ENCODE data around the gene RNF38.
"Not testable (repeated sequence)": the region's sequence is repeated elsewhere in the genome, so short reads cannot be mapped to it uniquely, and the experiment has no call there.

The RNF38 gene

DNA sequence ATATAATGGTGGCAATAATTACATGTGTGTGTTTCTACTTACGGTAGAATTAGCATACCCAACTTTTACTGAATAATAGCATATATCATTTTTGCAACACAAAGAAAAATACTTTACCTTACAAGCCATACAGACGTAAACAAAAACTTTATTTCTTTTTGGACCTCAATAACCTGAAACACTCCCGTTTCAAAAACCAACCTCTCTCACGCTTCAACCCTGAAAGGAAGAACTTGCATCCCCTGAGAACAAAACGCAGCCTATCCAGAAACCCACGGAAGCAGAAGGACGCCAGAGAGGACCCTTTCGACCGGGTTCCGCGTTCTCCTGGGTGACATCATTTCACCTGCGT is at the start of gene RNF38:
TSS of gene RNF38 (minus strand) at position 290 of the 352 bp plus-strand sequence. CDS start at position 129, 161 bp downstream.
- FAIRE-seq (no peak), DNase-seq (ENCODE audit: low spot score) (no peak)

DNA sequence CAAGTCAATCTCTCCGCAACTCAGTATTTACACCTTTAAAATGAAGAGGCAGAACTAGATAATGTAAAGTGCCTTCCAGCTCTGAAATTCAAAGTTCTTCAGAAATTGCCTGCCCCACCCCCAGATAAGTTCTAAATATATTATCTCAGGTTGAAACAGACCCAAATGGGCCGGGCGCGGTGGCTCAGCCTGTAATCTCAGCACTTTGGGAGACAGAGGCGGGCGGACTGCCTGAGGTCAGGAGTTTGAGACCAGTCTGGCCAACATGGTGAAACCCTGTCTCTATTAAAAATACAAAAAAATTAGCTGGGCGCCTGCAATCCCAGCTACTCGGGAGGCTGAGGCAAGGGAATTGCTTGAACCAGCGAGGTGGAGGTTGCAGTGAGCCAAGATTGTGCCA is 48.5 kb upstream of the RNF38 start:
- not testable (repeated sequence) for FAIRE-seq

DNA sequence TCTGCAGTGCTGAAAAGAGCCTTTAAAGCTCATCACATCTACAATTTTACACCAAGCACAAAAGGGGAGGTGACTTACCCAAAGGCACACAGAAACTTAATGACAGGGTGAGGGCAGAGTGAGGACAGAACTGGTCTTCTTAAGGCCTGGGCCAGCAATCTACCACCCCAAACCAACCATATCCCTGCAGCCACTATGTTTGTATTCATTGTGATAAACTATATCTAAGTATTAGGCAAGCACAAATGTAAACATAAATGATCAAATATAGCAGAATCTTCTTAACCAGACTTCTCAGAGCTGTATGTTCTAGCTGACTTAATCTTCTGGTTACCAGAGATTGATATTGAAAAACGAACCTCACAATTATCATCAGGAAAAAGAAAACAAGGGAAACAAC is 47.9 kb upstream of the RNF38 start:
- no peak for DNase-seq (ENCODE audit: low spot score)
- no peak for FAIRE-seq

More for the DNA sequence above, 48.5 kb upstream of the RNF38 start:
- DNase-seq (ENCODE audit: low spot score), result not testable (repeated sequence)

DNA sequence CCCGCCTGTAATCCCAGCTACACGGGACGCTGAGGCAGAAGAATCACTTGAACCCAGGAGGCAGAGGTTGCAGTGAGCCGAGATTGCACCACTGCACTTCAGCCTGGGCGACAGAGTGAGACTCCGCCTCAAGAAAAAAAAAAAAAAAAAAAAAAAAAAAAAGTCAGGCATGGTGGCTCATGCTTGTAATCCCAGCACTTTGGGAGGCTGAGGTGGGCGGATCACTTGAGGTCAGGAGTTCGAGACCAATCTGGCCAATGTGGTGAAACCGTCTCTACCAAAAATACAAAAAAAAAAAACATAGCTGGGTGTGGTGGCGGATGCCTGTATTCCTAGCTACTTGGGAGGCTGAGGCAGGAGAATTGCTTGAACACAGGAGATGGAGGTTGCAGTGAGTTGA is 46.6 kb upstream of the RNF38 start:
- FAIRE-seq; DNase-seq (ENCODE audit: low spot score): not testable (repeated sequence)

DNA sequence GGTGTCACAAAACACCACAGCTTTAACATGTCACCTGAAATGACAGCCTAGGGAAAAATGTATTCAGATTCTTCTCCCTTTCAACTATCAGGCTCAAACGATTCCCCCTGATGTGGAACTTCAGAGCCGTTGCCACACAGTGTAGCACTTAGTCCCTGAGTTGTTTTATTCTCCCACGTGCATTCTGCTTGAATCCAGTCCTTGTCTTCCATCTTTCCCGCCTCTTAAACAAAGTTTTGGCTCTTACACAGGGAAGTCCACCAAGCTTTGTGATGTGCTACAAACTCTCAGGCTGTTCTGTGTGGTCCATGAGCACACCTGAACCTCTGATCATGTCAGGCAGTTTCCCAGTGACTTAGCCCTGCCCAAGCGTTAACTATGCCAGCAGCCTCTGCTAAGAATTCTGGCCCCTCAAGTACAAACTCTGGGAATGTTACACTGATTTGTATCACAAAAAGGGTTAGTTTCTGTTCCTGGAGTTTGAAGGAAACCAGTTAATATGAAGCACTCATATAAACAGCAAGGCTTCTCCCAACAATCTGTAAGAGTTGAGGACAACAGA is 45.8 kb upstream of the RNF38 start:
- no peak for FAIRE-seq
- DNase-seq (ENCODE audit: low spot score), result no peak

DNA sequence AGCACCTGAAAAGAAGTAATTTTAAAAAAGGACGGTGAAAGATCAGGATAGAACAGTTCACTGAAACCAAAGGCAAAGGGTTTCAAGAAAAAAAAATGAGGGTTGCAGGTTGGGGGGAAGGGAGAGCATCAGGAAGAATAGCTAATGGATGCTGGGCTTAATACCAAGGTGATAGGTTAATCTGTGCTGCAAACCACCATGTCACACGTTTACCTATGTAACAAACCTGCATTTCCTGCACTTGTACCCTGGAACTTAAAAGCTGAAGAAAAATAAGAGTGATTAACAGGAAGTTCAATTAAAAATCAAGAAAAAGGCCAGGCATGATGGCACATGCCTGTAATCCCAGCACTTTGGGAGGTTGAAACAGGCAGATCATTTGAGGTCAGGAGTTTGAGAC is 44.1 kb upstream of the RNF38 start:
- FAIRE-seq (no peak), DNase-seq (ENCODE audit: low spot score) (no peak)

DNA sequence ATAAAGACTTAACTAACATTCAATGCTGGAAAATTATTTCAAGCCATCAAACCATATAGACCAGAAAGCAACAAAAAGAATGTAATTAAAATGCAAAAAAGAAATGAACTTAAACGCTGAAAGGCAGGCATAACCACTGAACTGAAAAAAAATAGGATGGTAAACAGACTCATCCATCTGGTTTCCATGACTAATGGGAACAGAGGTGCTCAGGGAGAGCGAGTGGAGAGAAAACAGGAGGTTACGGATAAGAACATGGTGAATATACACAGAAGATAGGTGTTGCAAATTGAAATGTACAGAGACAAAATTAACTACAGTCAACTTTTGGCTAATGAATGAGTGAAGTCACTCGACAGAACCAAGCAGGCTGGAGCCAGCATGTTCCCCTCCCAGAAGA is 43.5 kb upstream of the RNF38 start:
- DNase-seq (ENCODE audit: low spot score), result no peak
- FAIRE-seq, result no peak

DNA sequence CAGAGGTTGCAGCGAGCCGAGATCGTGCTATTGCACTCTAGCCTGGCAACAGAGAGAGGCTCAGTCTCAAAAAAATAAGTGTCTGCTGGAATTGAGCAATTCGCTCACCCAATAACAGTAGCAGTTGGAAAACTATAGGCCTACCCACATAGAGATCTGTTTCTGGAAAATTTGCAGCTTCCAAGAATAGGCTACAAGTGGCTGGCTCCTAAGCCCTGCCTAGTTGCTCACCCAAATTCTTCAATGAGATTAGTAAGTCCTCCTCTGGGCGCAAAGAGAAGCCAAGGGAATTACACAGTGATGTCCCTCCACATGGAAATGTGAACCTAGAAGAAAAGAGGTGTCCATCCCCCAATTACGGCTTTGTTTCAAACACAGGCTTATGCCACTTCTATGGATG is 42.6 kb upstream of the RNF38 start:
- FAIRE-seq (no peak), DNase-seq (ENCODE audit: low spot score) (no peak)

DNA sequence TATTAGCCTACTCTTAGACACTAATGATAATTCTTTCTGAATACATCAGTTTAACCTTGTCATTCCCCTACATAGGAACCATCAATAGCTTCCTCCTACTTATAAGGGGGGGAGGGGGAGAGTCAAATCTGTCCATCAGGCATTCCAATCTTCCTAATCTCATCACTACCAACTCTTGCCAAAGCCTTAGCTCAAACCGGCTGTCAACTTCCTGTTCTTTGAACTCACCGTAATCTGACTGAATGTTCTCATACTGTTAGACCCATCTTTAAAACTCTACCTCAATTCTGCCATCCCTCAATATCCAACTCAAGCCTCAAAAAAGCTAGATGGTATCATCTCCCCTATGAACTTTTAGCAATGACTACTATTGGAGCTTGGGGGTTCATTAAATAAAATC is 41.9 kb upstream of the RNF38 start:
- DNase-seq (ENCODE audit: low spot score) (no peak), FAIRE-seq (no peak)

DNA sequence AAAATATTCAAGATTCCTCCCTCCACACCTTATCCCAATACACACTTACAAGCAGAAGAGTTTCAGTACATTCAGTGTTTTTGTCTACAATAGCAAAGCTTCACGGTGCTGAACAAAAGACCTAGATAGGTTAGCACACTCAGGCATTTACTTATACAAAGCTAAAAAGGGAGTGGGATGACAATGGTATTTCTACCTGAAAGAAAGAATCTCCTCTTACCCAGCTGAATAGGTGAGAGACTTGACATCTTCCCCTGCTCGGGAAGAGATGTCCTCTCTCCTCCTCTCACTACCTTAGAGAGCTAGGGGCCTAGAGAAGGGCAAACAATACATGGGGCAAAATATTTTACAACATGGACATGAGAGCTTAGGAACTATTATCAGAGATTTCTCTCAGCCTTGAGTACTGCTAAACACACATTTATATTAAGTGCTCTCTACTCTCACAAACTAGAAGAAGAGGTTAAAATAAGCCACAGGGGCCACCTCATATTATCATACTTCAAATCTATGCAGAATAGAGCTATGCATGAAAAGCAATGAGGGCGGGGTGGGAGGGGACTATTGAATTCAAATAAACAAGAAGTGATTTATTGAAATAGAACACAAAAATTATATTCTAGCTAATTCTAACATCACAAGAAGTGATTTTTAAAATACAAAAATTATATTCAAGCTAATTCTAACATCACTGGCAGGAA is 38.6 kb upstream of the RNF38 start:
- FAIRE-seq (no peak), DNase-seq (ENCODE audit: low spot score) (no peak)

DNA sequence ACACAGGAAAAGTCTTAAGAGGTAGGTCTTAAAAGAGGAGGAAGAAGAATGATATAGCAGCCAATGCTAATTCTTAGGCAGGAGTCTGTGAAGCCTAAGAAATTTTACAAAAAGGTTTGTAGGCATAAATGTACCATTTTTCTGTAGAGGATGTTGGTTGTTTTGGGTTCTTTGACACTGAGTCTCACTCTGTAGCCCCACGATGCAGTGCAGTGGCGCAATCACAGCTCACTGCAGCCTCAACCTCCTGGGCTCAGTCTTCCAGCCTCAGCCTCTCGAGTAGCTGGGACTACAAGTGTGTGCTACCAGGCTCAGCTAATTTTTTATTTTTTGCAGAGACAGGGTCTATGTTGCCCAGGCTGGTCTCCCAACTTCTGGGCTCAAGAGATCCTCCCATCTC is 37.7 kb upstream of the RNF38 start:
- FAIRE-seq, result no peak
- DNase-seq (ENCODE audit: low spot score), result no peak

DNA sequence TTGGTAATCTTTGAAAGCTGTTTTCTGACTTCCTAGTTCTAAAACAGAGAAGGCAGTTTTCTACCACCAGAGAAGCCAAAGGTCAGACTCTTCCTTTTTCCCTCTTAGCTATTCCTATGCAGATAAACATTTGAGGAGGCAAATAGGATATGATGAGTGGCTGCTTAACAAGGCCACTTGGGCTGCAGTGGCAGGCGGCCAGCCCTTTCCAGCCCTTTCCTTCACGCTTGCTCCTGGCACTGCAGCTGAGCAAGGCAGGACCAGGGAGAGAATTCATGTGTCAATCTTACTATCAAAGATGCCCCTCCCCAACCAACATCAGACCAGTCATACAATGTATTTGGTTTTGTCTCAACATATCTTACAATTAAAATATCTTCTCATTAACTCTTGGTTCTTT is 36.8 kb upstream of the RNF38 start:
- FAIRE-seq (no peak), DNase-seq (ENCODE audit: low spot score) (no peak)

DNA sequence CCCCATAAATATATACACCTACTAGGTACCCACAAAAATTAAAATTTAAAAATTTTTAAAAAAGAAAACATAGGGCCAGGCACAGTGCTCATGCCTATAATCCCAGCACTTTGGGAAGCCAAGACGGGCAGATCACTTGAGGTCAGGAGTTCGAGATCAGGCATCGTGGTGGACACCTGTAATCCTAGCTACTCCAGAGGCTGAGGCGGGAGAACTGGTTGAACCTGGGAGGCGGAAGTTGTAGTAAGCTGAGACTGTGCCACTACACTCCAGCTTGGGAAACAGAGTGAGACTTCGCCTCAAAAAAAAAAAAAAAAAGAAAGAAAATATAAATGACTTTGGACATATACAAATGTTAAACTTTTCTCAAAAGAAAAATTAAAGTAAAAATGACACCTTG is 33.3 kb upstream of the RNF38 start:
- DNase-seq (ENCODE audit: low spot score), result no peak
- no peak for FAIRE-seq

DNA sequence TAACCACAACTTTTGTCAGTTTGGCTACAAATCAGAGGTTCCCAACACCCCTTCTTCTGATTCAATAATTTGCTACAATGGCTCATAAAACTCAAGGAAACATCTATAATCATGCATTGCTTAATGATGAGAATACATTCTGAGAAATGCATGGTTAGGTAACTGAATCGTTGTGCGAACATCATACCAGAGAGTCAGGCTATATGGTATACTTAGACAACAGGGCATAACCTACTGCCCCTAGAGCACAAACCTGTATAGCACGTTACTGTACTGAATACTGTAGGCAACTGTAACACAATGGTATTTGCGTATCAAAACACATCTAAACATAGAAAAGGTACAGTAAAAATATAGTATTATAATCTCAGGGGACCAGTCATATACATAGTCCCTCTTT is 31.0 kb upstream of the RNF38 start:
- peak; percentile 35 for FAIRE-seq
- DNase-seq (ENCODE audit: low spot score), result no peak

DNA sequence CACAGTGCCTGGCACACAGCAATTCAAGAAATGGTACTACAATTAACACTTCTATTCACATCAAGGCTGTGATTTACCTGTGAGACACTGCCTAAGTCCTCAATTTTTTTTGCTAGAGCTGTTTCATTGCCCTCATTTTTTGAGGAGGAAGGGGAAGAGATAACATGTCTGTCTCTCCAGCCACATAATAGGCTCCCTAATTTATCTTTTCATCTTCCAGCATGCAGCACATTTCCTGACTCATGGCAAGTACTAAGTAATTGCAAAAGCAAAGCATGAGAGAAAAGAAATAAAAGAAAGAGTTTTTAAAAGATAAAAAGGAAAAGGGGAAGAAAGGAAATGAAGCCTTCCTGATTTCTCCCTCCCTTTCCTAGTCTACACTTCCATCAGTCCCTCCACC is 26.9 kb upstream of the RNF38 start:
- no peak for FAIRE-seq
- DNase-seq (ENCODE audit: low spot score), result no peak

DNA sequence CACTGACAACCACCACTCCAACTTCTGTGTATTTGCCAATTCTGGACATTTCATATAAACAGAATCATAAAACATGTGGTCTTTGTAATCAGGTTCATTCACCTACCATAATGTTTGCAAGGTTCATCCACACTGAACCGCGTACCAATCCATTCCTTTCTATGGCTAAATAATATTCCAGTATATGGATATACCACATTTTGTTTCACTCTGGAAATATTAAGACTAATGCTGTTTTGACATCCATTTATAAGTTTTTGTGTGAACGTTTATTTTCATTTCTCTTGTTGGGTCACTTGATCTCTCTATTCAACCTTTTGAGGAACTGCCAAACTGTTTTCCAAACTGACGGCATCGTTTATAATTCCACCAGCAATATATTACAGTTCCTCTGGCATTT is 26.3 kb upstream of the RNF38 start:
- no peak for DNase-seq (ENCODE audit: low spot score)
- FAIRE-seq, result no peak

DNA sequence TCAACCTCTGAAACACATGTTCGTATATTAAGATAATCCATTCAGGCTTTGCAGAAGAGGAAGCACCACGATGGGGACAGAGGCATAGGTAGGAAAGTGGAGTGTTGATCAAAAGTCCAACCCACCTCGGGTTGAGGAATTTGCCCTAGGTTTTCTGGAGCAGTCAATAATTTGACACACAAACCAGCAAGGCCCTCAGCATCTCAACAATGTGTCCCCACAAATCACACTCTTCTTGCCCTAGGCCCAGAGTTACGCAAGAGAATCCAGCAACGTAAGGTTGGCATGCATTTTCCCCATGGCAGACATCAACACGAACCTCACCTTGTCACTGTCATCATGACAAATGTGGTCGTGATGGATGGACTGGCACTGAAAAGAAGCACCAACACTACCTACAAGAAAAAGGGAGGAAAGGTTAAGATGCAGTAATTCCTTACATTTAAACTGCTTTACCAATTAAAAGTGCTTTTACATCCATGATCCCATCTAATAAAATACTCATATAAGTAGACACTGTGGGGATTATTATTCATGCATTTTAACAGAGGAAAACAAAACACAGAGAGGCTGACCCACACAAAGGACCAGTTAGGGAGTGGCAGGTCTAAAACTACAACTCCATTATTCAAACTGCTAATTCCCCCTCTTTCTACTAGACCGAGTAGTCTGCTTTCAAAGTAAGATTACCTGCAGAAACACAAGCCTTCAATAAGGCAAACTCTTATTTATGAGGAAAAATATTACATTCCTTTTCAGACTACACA is 24.4 kb upstream of the RNF38 start:
- peak; percentile 91 for FAIRE-seq
- no peak for DNase-seq (ENCODE audit: low spot score)

DNA sequence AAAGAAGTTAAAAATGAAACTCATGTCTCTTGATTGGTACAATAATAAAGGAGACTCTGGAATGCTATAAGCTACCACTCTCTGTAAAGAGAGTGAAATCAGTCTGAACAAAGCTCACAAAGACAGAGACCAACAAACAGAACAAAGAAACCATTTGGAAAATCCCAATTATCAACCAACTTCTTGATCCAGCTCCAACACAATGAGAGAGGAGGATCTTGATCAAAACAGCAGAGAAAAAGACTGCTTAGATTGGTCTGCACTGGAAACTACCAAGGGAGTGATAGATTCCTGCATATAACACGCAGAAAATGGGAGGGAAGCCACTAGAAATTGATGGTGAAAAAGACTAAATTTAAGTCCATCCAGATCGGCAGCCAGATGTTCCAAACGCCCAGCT is 23.1 kb upstream of the RNF38 start:
- FAIRE-seq (no peak), DNase-seq (ENCODE audit: low spot score) (no peak)

DNA sequence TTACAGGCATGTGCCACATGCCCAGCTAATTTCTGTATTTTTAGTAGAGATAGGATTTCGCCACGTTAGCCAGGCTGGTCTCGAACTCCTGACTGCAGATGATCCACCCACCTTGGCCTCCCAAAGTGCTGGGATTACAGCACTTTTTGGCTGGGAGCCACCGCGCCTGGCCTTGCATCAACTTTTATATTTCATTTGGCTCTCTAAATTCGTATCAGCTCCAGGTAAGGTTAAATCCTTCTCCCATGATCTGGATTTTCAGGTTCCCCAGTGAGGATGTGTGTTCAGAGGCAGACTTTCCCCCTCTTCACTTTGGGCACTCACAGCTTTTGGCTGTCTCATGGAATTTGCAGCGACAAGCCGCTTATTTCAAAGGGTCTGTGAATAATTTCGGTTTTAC is 16.8 kb upstream of the RNF38 start:
- DNase-seq (ENCODE audit: low spot score), result no peak
- FAIRE-seq, result no peak

DNA sequence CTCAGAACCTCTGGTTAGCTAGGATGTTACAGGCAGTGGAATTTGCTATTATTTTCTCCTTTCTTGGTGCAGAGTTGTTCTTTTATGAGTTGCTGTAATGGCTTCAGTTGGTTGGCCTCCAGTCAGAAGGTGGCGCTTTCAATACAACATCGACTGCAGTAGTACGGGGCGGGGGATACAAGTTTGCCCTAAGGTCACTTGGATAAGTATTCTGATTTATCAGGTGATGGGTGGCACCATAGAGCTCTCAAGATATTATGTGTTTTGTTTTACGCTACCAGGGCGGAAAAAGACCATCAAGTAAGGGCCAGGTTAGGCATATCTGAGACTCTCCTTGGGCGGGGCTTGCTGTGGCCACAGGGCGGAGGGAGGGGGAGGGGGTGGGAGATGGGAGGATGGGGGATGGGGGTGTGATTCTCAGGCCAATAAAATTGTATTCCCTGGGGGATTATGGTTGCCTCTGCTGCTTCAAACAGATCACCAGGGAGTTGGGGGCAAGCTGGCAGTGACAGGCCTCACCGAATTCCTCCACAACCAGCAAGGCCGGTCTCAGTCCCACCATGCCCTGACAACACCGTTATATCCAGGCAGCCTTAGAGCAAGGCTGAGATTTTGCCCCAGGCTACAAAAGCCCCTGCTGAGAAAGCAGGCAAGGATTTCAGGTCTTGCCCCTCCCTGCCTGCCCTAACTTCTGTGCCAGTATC is 15.9 kb upstream of the RNF38 start:
- DNase-seq (ENCODE audit: low spot score) (no peak), FAIRE-seq (no peak)

DNA sequence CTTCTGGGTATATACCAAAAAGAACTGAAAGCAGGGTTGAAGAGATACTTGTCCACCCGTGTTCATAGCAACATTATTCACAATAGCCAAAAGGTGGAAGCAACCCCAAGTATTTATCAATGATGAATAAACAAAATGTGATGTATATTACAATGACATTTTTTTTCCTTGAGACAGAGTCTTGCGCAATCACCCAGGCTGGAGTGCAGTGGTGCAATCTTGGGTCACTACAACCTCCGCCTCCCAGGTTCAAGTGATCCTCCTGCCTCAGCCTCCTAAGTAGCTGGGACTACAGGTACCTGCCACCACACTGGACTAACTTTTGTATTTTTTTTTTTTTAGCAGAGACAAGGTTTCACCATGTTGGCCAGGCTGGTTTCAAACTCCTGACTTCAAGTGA is 11.3 kb upstream of the RNF38 start:
- not testable (repeated sequence) for FAIRE-seq; DNase-seq (ENCODE audit: low spot score)

DNA sequence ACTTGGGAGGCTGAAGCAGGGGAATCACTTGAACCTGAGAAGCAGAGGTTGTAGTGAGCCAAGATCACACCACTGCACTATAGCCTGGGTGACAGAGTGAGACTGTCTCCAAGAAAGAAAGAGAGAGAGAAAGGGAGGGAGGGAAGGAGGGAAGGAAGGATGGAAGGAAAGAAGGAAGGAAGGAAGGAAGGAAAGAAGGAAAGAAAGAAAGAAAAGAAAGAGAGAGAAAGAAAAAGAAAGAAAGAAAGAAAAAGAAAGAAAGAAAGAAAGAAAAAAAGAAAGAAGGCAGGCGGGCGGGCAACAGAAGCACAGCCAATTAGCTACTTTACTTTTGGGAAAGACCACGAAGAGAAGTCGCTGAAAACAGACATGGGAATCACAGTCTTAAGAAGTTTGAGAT is 9.0 kb upstream of the RNF38 start:
- DNase-seq (ENCODE audit: low spot score); FAIRE-seq: not testable (repeated sequence)
